ENCODE measurements around the gene FAAH2.
"Not testable (repeated sequence)": the region's sequence is repeated elsewhere in the genome, so short reads cannot be mapped to it uniquely, and the experiment has no call there.

The FAAH2 gene, protein sequence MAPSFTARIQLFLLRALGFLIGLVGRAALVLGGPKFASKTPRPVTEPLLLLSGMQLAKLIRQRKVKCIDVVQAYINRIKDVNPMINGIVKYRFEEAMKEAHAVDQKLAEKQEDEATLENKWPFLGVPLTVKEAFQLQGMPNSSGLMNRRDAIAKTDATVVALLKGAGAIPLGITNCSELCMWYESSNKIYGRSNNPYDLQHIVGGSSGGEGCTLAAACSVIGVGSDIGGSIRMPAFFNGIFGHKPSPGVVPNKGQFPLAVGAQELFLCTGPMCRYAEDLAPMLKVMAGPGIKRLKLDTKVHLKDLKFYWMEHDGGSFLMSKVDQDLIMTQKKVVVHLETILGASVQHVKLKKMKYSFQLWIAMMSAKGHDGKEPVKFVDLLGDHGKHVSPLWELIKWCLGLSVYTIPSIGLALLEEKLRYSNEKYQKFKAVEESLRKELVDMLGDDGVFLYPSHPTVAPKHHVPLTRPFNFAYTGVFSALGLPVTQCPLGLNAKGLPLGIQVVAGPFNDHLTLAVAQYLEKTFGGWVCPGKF

DNA sequence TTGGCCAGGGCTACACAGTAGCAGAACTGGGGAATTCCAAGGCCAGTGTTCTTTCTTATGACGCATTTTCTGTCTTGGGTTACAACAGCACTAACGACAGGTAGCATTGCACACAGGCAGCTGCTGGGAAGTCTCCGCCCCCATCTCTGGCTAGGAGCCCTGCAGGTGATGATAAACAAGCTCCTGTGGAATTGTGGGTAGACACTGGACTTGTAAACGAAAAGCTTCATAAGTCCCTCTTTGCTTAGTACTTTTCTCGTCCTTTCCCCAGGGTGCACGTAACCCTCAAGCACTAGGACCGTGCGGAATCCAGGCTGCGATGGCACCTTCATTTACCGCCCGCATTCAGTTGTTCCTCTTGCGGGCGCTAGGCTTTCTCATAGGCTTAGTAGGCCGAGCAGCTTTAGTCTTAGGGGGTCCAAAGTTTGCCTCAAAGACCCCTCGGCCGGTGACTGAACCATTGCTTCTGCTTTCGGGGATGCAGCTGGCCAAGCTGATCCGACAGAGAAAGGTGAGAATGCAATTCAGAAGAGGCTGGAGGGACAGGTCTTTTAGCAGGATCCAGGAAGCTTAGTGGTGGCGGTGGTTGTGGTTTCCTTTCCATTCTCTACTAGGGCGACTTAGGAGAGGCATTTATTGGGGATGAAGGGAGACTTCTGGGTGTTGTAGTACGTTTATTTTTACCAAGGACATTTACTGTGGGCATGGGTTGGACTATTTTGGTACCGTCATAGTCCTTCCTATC, at the start of gene FAAH2:
FAAH2 (plus strand) TSS at position 200 of the 745 bp plus-strand sequence; CDS start at position 320, 120 bp downstream.
- DNase-seq, result peak; percentile 79 to 83

DNA sequence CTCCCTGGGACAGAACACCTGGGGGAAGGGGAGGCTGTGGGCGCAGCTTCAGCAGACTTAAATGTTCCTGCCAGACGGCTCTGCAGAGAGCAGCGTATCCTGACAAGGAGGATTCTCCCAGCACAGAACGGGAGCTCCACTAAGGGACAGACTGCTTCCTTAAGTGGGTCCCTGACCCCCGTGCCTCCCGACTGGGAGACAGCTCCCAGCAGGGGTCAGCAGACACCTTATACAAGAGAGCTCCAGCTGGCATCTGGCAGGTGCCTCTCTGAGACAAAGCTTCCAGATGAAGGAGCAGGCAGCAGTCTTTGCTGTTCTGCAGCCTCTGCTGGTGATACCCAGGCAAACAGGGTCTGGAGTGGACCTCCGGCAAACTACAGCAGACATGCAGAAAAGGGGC, 44.5 kb upstream of the FAAH2 start:
- no peak for DNase-seq

DNA sequence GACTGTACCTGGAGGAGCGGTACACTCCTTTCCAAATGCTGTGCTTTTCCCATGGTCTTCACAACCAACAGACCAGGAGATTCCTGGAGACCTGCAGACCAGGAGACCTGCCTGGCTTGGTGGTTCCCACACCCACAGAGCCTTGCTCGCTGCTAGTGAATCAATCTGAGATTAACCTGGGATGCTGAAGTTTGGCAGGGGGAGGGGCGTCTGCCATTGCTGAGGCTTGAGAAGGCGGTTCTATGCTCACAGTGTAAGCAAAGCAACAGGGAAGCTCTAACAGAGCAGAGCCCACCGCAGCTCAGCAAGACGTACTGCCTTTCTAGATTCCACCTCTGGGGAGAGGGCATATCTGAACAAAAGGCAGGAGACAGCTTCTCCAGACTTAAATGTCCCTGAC, 34.5 kb upstream of the FAAH2 start:
- no peak for DNase-seq

DNA sequence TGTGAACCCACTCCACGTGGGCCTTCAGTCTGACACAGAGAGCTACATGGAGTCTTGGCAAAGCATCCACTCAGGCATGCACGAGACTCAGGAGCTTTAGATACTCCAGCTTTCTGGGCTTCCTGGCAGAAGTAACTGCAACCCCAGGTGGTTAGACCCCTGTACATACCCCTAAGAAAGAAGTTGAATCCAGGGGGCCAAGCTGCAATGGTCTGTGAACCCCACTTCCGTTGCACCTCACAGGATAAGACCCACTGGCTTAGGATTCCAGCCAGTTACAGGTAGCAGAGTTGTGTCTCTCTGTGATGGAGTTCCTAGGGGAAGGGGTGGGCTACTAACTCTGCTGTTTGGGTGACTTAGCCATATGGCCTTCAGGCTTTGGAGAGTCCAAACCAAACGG, 21.4 kb upstream of the FAAH2 start:
- DNase-seq, result no peak

DNA sequence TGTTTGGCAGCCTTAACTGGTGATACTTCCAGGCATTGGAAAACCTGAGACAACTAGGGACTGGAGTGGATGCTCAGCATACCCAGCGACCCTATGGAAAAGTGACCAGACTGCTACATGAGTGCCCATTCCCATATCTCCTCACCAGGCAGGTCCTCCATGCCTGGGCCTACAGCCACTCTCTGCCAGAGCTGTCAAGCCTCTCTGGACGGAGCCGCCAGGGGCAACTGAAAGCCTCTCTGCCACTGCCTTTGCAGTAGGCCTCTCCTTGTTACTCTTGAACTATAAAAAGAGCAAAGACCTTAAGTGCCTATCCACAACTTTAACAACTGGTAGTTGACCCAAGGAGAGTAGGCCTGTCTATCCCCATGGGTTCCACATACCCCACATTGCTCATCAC, 20.2 kb upstream of the FAAH2 start:
- no peak for DNase-seq

DNA sequence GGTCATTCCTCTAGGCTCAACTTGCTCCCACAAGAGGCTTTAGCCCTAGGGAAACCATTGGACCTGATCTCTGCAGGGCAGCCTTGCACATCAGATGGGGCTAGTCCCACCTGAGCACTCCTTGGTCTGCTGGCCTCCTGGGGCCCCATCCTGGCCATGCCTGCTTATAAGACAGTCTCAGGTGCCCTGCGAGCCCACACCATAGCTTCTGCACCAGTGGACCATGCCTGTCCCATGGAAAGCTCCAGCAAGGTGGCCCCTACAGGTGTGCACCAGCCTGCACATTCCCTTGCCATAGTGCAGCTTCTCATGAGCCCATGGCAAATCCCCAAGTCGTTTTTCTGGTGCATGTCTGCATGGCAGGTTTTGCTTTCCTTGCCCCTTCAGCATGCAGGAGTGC, 19.6 kb upstream of the FAAH2 start:
- no peak for DNase-seq

DNA sequence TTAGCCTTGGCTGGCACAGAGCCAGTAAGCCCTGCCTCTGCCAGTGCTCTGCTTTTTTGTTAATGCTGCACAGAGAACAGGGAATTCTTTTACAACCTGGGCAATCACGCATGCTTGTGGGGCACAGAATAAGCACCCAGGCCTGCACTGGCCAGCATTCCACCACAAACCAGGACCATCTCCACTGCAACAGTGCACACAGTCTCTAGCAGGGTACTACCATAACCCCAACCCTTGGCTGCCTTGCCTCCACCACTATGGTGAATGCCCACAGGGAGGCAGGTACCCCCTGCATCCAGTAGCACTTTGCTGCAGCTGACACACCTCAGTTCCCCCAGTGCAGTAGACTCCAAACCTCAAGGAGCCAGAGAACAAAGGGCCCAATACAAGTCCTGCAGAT, 19.2 kb upstream of the FAAH2 start:
- no peak for DNase-seq

DNA sequence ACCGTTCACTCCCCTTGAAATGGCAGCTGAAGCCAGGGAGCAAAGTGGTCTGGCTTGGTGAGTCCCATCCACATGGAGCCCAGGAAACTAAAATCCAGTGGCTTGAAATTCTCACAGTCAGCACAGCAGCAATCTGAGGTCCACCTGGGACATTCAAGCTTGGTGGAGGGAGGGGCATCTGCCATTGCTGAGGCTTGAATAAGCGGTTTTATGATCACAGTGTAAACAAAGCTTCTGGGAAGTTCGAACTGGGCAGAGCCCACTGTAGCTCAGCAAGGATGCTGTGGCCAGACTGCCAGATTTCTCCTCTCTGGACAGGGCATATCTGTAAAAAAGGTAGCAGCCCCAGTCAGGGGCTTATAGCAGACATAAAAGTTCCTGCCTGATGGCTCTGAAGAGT, 15.5 kb upstream of the FAAH2 start:
- DNase-seq, result no peak

DNA sequence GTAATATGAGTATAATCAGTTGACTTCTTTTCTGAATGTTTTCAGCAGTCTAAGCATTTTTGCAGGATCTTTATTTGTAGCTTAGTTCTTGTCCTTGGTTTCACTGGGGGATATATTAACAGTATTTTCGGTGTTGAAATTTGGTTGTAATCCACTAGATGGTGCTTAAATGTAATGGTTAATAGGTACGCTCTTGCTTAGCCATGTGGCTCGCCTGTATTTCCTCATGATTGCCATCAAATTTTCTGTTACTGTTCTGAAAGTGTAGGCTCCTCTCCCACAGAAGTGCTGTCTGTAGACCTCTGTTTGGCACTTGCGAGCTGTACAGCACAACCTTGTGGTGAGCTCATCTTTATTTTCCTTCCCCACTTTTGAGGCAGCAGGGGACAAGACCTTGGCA, 3.9 kb upstream of the FAAH2 start:
- peak in 1 of 2 donors; percentile 43 for DNase-seq

DNA sequence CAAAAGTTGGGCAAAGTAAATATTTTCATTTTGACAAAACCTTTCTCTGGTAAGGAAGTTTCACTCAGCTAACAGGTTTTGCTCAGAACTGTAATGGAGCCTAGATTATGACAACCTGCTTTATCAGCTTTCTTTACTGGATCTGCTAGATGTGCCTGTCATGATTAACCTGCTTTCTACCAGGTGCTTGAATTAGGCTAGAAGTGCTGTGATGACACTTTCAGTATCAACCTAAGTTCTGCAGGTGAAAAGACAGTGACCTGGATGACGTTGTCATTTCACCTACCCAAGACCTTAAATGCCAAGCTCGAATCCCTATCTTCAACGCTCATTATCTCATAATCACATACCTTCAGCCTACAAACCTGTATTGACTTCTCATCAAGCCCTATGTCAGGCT, 1.5 kb upstream of the FAAH2 start:
- no peak for DNase-seq

DNA sequence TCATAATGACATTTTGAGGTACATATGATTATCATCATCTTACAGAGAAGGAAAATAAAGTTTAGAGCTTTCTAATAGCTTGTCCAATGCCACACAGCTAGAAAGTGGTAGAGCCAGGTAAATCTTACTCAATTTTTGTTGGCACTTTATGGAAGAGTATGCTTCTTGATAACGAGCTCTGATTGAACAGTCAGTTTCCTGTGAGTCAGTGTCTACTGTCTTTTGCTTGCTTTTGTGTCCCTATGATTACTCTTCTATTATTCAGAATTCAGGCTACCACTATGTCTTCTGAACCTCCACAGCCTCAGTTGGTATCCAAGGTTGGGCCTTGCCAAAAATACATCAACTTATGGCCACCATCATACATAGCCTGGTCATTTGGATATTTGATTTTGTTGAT, 2.6 kb downstream of the FAAH2 start:
- peak in 1 of 2 donors; percentile 24 for DNase-seq

DNA sequence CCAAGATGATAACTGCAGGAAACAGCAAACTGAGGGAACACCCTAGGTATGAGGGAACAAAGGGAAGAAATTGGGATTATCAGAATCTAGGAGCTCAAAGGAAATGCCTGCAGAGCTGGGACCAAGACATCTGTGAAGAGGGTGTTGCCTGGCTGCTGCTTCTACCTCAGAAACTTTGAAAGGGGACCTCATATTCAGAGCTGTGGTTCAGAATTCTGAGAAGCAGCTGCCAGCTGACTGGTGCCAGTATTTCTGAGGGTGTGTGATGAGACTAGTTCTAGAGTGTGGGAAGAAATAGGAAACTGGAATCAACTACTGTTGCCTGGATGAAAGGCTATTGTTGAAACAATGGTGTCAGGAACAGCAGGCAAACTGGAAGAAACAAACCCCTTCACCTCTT, 8.5 kb downstream of the FAAH2 start:
- no peak for DNase-seq

DNA sequence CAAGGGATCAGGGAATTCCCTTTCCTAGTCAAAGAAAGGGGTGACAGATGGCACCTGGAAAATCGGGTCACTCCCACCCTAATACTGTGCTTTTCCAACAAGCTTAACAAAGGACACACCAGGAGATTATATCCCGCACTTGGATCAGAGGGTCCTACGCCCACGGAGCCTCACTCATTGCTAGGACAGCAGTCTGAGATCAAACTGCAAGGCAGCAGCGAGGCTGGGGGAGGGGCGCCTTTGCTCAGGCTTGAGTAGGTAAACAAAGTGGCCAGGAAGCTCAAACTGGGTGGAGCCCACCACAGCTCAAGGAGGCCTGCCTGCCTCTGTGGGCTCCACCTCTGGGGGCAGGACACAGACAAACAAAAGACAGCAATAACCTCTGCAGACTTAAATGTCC, 9.2 kb downstream of the FAAH2 start:
- not testable (repeated sequence) for DNase-seq

DNA sequence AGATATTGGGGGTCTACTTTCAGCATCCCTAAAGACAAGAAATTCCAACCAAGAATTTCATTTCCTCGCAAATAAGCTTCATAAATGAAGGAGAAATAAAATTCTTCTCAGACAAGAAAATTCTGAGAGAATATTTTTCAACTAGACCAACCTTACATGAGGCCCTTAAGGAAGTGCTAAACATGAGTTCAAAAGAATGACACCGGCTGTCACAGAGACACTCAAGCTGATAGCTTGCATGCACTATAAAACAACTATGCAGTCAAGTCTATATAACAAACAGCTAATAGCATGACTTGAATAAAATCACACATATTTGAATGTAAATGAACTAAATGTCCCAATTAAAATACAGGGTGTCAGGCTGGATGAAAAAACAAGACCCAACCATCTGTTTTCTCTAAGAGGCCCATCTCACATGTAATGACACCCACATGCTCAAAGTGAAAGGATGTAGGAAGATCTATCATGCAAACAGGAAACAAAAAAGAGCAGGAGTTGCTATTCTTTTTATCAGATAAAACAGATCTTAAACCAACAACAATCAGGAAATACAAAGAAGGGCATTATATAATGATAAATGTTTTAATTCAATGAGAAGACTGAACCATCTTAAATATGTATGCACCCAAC, 27.2 kb downstream of the FAAH2 start:
- peak in 1 of 2 donors; percentile 7 for DNase-seq

DNA sequence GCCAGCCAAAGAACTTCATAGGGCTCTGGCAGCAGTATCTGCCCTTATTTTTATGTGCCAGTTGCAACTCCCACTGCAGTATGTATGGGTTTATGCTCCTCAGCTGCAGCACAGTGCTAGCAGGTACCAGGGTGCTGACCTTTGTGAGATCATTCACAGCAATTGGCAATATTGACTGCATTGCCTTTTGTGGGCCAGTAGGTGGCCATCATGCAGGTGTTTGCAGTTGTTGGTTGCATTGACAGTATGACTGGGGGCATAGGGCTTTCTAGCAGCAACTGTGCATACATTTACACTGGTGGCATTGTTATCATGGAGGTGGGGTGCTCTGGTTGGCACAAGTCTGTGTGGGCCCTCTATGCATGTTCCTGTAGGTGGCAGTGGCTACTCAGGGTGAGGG, 42.5 kb downstream of the FAAH2 start:
- no peak for DNase-seq

DNA sequence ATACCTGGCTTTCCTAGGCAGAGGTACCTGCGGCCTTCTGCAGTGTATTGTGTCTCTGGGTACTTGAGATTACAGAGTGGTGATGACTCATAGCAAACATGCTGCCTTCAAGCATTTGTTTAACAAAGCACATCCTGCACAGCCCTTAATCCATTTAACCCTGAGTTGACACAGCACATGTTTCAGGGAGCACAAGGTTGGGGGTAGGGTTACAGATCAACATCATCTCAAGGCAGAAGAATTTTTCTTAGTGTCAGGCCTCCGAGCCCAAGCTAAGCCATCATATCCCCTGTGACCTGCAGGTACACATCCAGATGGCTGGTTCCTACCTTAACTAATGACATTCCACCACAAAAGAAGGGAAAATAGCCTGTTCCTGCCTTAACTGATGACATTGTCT, 49.3 kb downstream of the FAAH2 start:
- not testable (repeated sequence) for DNase-seq

DNA sequence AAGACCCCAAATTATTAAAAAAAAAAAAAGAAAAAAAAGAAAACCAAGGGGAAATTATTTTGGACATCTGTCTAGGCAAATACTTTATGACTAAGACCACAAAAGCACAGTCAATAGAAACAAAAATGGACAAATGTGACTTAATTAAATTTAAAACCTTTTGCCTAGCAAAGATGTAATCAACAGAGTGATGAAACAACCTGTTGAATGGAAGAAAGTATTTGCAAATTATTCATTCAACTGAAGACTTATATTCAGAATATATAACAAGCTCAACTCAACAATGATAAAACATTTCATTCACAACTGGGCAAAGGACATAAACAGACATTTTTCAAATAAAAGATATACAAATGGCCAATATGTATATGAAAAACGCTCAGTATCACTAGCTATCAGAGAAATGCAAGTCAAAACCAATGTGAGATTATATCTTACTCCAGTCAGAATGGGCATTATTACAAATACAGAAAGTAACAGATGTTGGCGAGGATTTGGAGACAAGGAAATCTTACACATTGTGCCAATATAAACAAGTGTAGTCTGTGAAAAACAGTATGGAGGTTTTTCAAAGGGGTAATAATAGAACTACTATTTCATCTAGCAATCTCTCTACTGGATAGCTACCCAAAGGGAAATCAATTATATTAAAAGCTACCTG, 67.1 kb downstream of the FAAH2 start:
- DNase-seq, result no peak

DNA sequence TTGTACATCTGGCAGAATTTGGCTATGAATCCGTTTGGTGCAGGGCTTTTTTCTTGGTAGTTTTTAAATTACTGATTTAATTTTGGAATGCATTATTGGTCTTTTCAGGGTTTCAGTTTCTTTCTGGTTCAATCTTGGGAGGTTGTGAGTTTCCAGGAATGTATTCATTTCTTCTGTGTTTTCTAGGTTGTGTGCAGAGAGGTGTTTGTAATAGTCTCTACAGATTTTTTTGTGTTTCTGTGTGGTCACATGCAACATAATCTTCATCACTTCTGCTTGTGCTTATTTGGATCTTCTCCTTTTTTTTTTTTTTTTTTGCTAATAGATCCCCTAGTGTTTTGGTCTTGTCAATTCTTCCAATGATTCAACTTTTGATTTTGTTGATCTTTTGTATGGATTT, 77.6 kb downstream of the FAAH2 start:
- no peak for DNase-seq

DNA sequence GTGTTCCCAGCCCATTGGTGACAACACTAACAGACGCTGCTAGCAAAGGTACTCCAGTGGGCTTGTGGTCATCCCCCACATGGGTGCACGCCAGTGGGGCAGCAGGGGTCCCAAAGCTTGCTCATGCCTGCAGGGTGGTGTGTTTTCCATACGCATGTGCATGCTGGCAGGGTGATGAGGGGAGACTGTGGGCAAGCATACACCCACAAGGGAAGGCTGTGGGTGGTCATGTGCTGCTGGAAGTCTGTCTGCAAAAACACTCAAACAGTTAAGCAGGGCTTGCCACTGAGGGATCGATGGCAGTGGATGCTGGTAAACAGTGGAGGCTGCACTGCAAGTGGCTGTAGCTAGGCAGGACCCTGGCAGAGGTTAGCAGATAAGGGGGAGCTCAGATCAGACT, 79.9 kb downstream of the FAAH2 start:
- DNase-seq, result no peak

DNA sequence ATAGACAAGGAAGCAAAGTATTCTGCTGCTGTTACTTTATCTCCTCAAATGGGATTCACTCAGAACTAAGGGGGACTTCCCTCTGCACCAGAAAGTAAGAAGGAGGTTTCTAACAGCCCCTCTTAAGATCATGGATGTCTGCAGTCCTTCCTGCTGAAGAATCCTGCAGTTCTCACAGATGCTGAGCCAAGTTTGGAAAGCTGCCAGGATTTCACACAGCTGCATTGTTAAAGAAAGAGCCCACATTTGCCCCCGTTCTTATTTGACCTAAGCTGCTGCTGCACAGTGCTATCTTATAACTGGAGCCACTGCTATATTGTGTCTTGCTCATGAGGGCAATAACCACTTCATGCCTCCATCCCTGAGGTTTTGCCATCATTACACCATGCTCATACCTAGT, 81.1 kb downstream of the FAAH2 start:
- DNase-seq, result no peak

DNA sequence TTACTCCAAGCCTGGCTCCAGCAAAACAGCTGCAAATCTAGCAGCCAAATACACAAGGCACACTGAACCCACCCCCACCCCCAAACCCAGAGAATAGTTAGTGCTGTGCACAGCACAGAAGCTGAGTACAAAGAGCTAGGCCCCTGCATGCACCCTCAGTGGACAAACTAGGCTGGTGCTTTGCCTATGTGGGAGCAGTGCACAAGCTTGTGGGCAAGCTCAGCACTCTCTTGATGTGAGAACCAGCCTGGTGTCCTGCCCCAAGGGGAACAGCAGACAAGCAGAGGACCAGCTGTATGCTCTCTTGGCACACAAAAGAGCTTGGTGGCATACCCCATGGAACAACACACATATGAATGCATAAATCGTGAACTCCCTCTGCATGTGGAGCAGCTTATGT, 81.7 kb downstream of the FAAH2 start:
- DNase-seq, result no peak

DNA sequence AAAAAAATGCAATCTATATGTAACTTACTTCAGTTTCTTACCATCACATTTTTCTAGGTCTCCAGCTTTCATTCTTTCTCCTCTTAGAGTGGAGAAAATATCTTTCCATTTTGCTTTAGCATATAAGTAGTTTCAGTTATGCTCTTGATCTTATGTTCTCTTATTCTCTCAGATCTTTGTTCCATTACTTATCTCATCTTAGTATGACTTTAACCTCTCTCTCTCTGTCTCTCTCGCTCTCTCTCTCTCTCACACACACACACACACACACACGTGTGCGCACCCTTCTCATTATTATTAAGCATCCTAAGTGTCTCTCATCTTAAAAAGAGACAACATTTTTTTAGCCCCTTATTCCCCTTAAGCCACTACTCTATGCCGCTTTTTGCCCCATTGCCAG, 92.8 kb downstream of the FAAH2 start:
- DNase-seq, result no peak

Measured in CD4-positive, alpha-beta T cell treated with Interleukin-4 for 1 hour (primary cell).